ENCODE measurements around the gene SAMD11.
"Not testable (repeated sequence)": the region's sequence is repeated elsewhere in the genome, so short reads cannot be mapped to it uniquely, and the experiment has no call there.

Gene SAMD11

GRCh38 chr1:943545-944340 is 20.0 kb downstream of the SAMD11 start:
- no peak for DNase-seq (ENCODE audit: low read depth, low spot score)

GRCh38 chr1:944341-945325 is 20.9 kb downstream of the SAMD11 start:
- DNase-seq (ENCODE audit: low read depth, low spot score): no peak

- no peak for DNase-seq (ENCODE audit: low read depth, low spot score)
These were observed 22.2 kb downstream of the SAMD11 start for GRCh38 chr1:945688-946556.

- DNase-seq (ENCODE audit: low read depth, low spot score): not testable (repeated sequence)
These were observed 23.1 kb downstream of the SAMD11 start for GRCh38 chr1:946811-947210.

- DNase-seq (ENCODE audit: low read depth, low spot score): no peak
These were observed 24.2 kb downstream of the SAMD11 start for GRCh38 chr1:947958-948357.

GRCh38 chr1:950268-950667 is 26.5 kb downstream of the SAMD11 start:
- DNase-seq (ENCODE audit: low read depth, low spot score): no peak

GRCh38 chr1:950881-951280 is 27.2 kb downstream of the SAMD11 start:
- DNase-seq (ENCODE audit: low read depth, low spot score): no peak

GRCh38 chr1:951364-951763 is 27.6 kb downstream of the SAMD11 start:
- no peak for DNase-seq (ENCODE audit: low read depth, low spot score)

- DNase-seq (ENCODE audit: low read depth, low spot score): no peak
These were observed 28.5 kb downstream of the SAMD11 start for GRCh38 chr1:952201-952600.

- no peak for DNase-seq (ENCODE audit: low read depth, low spot score)
These were observed 28.9 kb downstream of the SAMD11 start for GRCh38 chr1:952603-953002.

- DNase-seq (ENCODE audit: low read depth, low spot score): no peak
These were observed 30.0 kb downstream of the SAMD11 start for GRCh38 chr1:953524-954320.

- no peak for DNase-seq (ENCODE audit: low read depth, low spot score)
These were observed 31.2 kb downstream of the SAMD11 start for GRCh38 chr1:954927-955326.

- DNase-seq (ENCODE audit: low read depth, low spot score): no peak
These were observed 31.8 kb downstream of the SAMD11 start for GRCh38 chr1:955474-955873.

- no peak for DNase-seq (ENCODE audit: low read depth, low spot score)
These were observed 32.9 kb downstream of the SAMD11 start for GRCh38 chr1:956636-957035.

GRCh38 chr1:958823-959730 is 35.4 kb downstream of the SAMD11 start, which contains the start of gene NOC2L:
NOC2L (minus strand) TSS chr1:959256; CDS start chr1:959240, 16 bp downstream.
- peak; percentile 92 for DNase-seq (ENCODE audit: low read depth, low spot score)

- DNase-seq (ENCODE audit: low read depth, low spot score): no peak
These were observed 36.1 kb downstream of the SAMD11 start for GRCh38 chr1:959731-960362.

GRCh38 chr1:960363-961131 is 36.8 kb downstream of the SAMD11 start, which contains the start of gene KLHL17:
KLHL17 (plus strand) TSS chr1:960584; CDS start chr1:960694, 110 bp downstream.
- peak; percentile 61 for DNase-seq (ENCODE audit: low read depth, low spot score)

- DNase-seq (ENCODE audit: low read depth, low spot score): no peak
These were observed 37.5 kb downstream of the SAMD11 start for GRCh38 chr1:961132-961669.

Data from activated CD4-positive, CD25-positive, alpha-beta regulatory T cell treated with anti-CD3 and anti-CD28 coated beads, Interleukin-2, amount 50 U/mL, for 16 hours (primary cell).